GM12891 (cell line): ENCODE results near the gene ZC3H4.

ENCODE experiments used
- POLR2A ChIP-seq: IDR thresholded peaks from 2 replicates; pipeline ENCODE4 v1.6.1; 2011; ENCODE audit warnings: low read depth, low read length, control low read depth
- POLR2AphosphoS5 ChIP-seq: IDR thresholded peaks from 2 replicates; pipeline ENCODE4 v1.6.1; 2011; ENCODE audit warnings: low read depth, low read length, control low read depth
- POU2F2 ChIP-seq: IDR thresholded peaks from 2 replicates; pipeline ENCODE4 v1.6.1; 2011; ENCODE audit warnings: low read depth, mild to moderate bottlenecking, control low read depth, low read length, moderate library complexity
- SPI1 ChIP-seq: IDR thresholded peaks from 2 replicates; pipeline ENCODE4 v1.6.1; 2011; ENCODE audit warnings: low read depth, low read length, control low read depth
- TAF1 ChIP-seq: IDR thresholded peaks from 2 replicates; pipeline ENCODE4 v1.6.1; 2011; ENCODE audit warnings: low read depth, low read length, control low read depth

GRCh38 chr19:47099576-47100050 lies 14.0 kb downstream of the ZC3H4 start:
- TF ChIP-seq TAF1, result no peak
- no peak for TF ChIP-seq POLR2A
- no peak for TF ChIP-seq POLR2AphosphoS5
- TF ChIP-seq POU2F2, result no peak
- no peak for TF ChIP-seq SPI1
